ENCODE measurements around the gene PROK2.

Gene PROK2

DNA sequence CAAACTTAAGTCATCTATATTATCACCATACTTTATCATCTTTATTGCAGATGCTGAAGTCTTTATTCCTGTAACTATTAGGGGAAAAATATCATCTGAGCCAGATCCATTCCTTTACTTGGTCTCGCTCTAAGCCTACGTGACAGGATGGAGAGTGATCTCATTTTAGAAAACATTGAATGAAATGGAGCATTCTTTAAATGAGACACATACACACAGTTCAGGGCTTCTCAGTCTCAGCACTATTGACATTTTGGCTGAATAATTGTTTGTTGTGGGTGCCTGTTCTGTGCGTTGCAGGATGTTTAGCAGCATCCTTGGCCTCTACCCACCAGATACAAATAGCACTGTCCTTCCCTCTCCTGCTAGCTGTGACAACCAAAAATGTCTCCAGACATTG, 36.2 kb upstream of the PROK2 start:
- Histone ChIP-seq H3K36me3 (ENCODE audit: insufficient read depth, low read length) (no peaks in the 10 kb centered on the region), H3K4me1 (ENCODE audit: insufficient read depth, low read length, poor library complexity, severe bottlenecking) (no peaks in the 10 kb centered on the region), H4K20me1 (ENCODE audit: insufficient read depth, low read length, poor library complexity, severe bottlenecking) (no peaks in the 10 kb centered on the region), H2AFZ (ENCODE audit: low read length) (no peak overlapping the region), H3K9me3 (ENCODE audit: insufficient read depth, low read depth, low read length) (no peaks in the 10 kb centered on the region), H3K9me2 (replicated peaks; ENCODE audit: low read depth, low read length) (no peaks in the 10 kb centered on the region), H3F3A (ENCODE audit: low read depth) (no peaks in the 10 kb centered on the region), H3K27me3 (ENCODE audit: insufficient read depth, low read length, poor library complexity, severe bottlenecking) (no peaks in the 10 kb centered on the region), H3K79me2 (ENCODE audit: insufficient read depth, low read length) (no peaks in the 10 kb centered on the region), H3K4me3 (ENCODE audit: low read length, poor library complexity, severe bottlenecking) (no peak overlapping the region), H3K4me2 (ENCODE audit: low read depth, low read length, poor library complexity, severe bottlenecking) (no peak overlapping the region), H3K9ac (ENCODE audit: low read depth, low read length, poor library complexity, severe bottlenecking) (no peak overlapping the region)
- TF ChIP-seq CTCF (conservative IDR thresholded peaks at IDR 0.05; ENCODE audit: low read length) (no peak), EZH2phosphoT487 (IDR thresholded peaks at IDR 0.05; ENCODE audit: borderline replicate concordance) (no peak)

- H3K4me3 ChIP-seq (ENCODE audit: low read length, poor library complexity, severe bottlenecking), result no peak overlapping the region
- H3K4me1 ChIP-seq (ENCODE audit: insufficient read depth, low read length, poor library complexity, severe bottlenecking), result no peaks in the 10 kb centered on the region
These were observed 32.3 kb upstream of the PROK2 start for GRCh38 chr3:71817262-71817661.

DNA sequence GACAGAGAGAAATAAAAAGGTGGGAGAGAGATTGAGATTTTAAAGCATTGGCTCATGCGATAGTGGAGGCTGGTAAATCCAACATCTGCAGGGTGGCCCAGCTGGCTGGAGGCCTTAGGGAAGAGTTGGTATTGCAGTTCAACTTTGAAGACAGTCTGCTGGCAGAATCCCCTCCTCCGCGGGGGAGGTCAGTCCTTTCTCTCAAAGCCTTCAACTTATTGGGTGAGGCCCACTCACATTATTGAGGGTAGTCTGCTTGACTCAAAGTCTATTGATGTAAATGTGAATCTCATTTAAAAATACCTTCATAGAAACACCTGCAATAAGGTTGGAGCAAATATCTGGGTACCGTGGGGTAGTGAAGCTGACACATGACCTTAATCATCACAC, 31.8 kb upstream of the PROK2 start:
- H3F3A ChIP-seq (ENCODE audit: low read depth), result no peaks in the 10 kb centered on the region
- no peaks in the 10 kb centered on the region for H3K79me2 ChIP-seq (ENCODE audit: insufficient read depth, low read length)
- H3K9me3 ChIP-seq (ENCODE audit: insufficient read depth, low read depth, low read length), result no peaks in the 10 kb centered on the region
- no peak overlapping the region for H3K4me2 ChIP-seq (ENCODE audit: low read depth, low read length, poor library complexity, severe bottlenecking)
- H3K27me3 ChIP-seq (ENCODE audit: insufficient read depth, low read length, poor library complexity, severe bottlenecking), result no peaks in the 10 kb centered on the region
- no peak overlapping the region for H3K9ac ChIP-seq (ENCODE audit: low read depth, low read length, poor library complexity, severe bottlenecking)
- no peaks in the 10 kb centered on the region for H3K9me2 ChIP-seq (replicated peaks; ENCODE audit: low read depth, low read length)
- no peak overlapping the region for H3K4me3 ChIP-seq (ENCODE audit: low read length, poor library complexity, severe bottlenecking)
- no peaks in the 10 kb centered on the region for H3K4me1 ChIP-seq (ENCODE audit: insufficient read depth, low read length, poor library complexity, severe bottlenecking)
- no peak overlapping the region for H2AFZ ChIP-seq (ENCODE audit: low read length)
- H4K20me1 ChIP-seq (ENCODE audit: insufficient read depth, low read length, poor library complexity, severe bottlenecking), result no peaks in the 10 kb centered on the region
- TF ChIP-seq EZH2phosphoT487 (IDR thresholded peaks at IDR 0.05; ENCODE audit: borderline replicate concordance) (no peak), CTCF (conservative IDR thresholded peaks at IDR 0.05; ENCODE audit: low read length) (no peak)
- no peaks in the 10 kb centered on the region for H3K36me3 ChIP-seq (ENCODE audit: insufficient read depth, low read length)

More at GRCh38 chr3:71817262-71817661, 32.3 kb upstream of the PROK2 start:
- H3K9me2 ChIP-seq (replicated peaks; ENCODE audit: low read depth, low read length), result no peaks in the 10 kb centered on the region
- H4K20me1 ChIP-seq (ENCODE audit: insufficient read depth, low read length, poor library complexity, severe bottlenecking), result no peaks in the 10 kb centered on the region
- H3K4me2 ChIP-seq (ENCODE audit: low read depth, low read length, poor library complexity, severe bottlenecking), result no peak overlapping the region
- no peaks in the 10 kb centered on the region for H3K27me3 ChIP-seq (ENCODE audit: insufficient read depth, low read length, poor library complexity, severe bottlenecking)
- no peaks in the 10 kb centered on the region for H3K9me3 ChIP-seq (ENCODE audit: insufficient read depth, low read depth, low read length)
- H3K79me2 ChIP-seq (ENCODE audit: insufficient read depth, low read length), result no peaks in the 10 kb centered on the region
- H2AFZ ChIP-seq (ENCODE audit: low read length), result no peak overlapping the region
- TF ChIP-seq CTCF (conservative IDR thresholded peaks at IDR 0.05; ENCODE audit: low read length), result no peak
- no peak for TF ChIP-seq EZH2phosphoT487 (IDR thresholded peaks at IDR 0.05; ENCODE audit: borderline replicate concordance)
- H3F3A ChIP-seq (ENCODE audit: low read depth), result no peaks in the 10 kb centered on the region
- no peak overlapping the region for H3K9ac ChIP-seq (ENCODE audit: low read depth, low read length, poor library complexity, severe bottlenecking)
- H3K36me3 ChIP-seq (ENCODE audit: insufficient read depth, low read length), result no peaks in the 10 kb centered on the region
